GM19463 (cell line): ENCODE measurements around the gene ERGIC1.
A peak's percentile ranks its signal among the peaks of the same experiment; 100 is the strongest.

ENCODE experiments used
- ATAC-seq: cut with Tn5 transposase; IDR thresholded peaks from one replicate; pipeline ENCODE4 v1.9.1; 2021; ENCODE audit warnings: mild to moderate bottlenecking, moderate library complexity; ENCODE audit not compliant: unreplicated experiment

The ERGIC1 gene

GRCh38 chr5:172939611-172940267, 105.7 kb downstream of the ERGIC1 start:
- no peak for ATAC-seq

DNA sequence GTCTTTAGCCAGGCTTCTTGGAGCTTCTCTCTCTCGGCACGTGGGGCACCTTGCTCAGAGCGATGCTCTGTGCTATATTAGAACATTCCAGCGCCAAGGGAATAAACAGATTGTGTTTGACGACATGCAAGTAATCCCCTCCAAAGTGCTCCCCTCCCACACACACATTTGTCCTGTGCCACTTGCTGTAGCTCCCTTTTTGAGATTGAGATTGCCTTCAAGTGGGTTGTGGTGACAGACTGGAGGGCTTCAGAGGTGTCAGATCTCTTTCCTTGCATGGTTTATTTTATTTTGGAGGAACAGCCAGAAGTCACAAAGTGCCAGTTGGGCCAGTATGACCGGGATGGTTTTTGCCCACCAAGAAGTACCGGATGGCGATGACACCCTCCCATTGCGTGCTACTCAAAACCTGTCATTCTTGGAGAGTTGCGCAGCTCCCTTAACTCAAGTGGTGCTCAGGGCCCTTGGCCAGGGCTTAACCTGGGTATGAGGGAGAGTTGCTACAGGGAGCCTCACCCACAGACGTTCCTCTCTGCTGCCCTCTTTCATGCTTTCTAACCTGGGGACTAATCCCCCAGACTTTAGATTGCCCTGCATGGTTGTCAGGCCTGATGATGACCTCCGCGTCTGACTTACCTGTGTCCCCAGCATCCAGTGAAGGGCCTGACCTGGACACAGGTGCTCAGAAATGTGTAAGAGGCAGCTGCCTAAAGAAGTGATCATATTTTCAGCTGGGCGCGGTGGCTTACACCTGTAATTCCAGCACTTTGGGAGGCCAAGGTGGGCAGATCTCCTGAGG, 106.4 kb downstream of the ERGIC1 start:
- ATAC-seq: no peak

DNA sequence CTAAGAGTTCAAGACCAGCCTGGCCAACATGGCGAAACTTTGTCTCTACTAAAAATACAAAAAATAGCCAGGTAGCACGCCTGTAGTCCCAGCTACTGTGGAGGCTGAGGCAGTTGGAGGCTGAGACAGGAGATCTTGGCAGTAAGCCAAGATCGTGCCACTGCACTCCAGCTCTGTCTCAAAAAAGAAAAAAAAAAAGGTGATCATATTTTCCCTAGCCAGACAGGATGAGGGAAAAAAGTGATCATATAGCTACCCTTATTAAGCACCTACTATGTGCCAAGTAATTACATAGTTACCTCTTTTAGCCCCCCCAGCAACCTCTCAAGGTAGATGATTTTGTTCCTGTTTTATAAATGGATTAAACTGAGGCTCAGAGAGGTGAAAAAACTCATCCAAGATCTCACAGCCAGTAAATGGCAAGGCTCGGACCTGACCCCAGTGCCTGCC, 107.0 kb downstream of the ERGIC1 start:
- no peak for ATAC-seq

DNA sequence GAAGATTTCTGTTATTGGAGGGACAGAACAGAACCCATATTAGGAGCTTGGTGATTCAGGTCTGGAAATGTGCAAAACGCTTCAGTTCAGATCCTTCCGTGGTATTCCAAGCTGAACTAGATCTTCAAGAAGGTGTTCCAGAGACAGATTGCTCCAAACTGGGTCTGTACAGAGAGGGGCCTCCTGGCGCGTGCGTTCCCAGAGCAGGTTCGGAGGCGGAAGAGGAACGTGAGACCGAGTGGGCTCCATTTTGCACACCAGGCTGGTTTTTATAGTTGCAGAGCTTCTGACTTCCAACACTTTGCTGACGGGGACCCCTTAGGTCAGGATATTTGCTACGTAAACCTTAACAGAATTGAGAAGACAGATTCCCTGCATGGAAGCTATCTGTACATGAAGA, 108.5 kb downstream of the ERGIC1 start:
- no peak for ATAC-seq

GRCh38 chr5:172943283-172943841, 109.3 kb downstream of the ERGIC1 start:
- no peak for ATAC-seq

GRCh38 chr5:172943906-172944305, 109.9 kb downstream of the ERGIC1 start:
- no peak for ATAC-seq

DNA sequence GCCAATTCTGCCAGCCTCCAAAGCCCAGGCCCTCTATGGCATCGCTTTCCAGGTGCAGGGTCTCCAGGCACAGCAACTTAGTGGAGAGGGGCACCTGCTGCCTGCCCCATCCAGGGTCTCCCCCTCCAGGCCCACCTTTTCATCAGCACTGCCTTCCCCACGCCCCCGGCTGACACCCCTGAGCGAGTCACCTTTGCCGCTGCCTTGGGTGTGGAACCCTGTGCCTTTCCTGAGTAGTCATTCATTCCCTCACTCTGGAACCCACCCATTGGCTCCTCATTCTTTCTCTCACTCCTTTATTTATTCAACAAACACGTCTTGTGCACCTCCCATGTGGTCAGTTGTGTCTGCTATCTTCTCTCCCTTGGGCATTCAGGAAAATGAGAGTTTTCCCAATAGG, 110.7 kb downstream of the ERGIC1 start:
- ATAC-seq: no peak

- no peak for ATAC-seq
Observed at GRCh38 chr5:172945151-172945550, 111.1 kb downstream of the ERGIC1 start.

DNA sequence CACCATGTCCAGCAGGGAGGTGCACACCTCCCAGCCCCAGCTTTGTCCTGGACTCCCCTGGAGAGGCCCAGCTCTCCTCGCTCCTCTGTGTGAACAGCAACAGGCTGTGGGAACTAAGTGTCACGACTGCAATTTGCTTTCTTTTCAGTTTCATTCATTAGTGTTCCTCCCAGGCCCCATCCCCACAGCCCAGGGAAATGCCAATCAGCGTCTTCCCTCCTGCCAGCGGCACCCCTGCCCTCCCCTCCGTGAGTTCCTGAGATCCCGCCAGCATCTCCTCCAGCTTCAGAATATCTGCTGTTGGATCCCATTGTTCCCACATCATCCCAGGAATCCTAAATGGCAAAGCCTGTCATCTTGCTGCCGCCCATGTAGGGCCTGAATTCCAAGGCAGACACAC, 112.1 kb downstream of the ERGIC1 start:
- ATAC-seq: no peak

- no peak for ATAC-seq
Observed at GRCh38 chr5:172949426-172949825, 115.4 kb downstream of the ERGIC1 start.

DNA sequence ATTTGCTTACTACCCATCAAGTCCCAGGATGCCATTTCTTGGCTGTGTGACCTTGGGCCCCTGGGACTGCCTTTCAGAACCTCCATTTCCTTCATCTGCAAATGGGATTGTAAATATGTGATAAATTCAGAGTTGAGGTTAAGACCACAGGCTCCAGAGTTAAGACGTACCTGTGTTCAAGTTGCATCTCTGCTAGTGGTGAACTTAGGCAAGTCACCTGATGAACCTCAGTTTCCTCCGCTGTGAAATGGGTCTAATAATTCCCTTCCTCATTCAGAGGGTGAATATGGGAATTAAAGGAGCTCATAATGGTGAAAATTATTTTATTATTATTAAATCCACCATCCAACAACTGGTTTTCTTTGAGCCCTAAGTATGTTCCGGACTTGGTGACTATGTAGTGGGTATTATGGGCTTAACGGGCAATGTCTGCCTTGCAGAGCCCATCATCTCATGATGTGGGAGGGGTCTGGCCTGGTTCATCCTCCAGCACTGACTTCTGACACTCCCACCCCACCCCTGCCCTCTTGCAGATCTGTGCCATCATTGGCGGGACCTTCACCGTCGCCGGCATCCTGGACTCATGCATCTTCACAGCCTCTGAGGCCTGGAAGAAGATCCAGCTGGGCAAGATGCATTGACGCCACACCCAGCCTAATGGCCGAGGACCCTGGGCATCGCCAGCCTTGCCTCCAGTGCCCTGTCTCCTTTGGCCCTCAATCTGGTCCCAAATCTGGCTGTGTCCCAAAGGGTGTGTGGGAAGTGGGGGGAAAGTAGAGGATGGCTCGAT, 116.3 kb downstream of the ERGIC1 start:
- ATAC-seq: no peak

DNA sequence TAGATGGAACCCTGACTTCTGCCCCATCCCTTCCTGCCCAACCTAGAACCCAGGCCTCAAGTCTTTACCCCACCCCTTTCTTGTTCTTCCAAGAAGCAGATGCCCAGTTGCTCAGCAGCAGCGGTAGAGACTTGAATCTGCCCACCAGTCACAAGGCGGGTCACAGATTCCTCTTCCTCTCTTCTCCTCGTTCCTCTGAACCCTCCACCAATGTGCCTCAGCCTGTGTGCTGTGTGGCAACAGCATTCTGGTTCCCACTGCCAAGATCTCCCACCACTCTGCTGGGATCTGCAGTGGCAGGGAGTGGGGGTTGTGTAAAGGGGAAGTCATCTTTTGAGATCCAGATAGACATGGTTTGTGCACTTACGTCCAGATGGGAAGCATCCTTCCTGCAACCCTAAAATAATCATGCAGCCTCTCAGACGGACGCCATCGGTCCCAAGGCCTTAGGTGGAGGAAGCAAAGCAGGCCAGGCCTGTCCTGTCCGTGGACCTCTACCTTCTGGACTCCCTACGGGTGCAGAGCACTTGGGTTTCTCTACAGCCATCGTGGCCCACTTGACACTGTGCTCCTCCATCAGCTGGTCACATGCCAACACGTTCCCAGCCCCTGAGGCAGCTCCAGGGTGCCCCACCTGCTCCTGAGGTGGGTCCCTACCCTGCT, 117.5 kb downstream of the ERGIC1 start:
- ATAC-seq: no peak

GRCh38 chr5:172952034-172952511, 118.0 kb downstream of the ERGIC1 start:
- ATAC-seq: no peak

DNA sequence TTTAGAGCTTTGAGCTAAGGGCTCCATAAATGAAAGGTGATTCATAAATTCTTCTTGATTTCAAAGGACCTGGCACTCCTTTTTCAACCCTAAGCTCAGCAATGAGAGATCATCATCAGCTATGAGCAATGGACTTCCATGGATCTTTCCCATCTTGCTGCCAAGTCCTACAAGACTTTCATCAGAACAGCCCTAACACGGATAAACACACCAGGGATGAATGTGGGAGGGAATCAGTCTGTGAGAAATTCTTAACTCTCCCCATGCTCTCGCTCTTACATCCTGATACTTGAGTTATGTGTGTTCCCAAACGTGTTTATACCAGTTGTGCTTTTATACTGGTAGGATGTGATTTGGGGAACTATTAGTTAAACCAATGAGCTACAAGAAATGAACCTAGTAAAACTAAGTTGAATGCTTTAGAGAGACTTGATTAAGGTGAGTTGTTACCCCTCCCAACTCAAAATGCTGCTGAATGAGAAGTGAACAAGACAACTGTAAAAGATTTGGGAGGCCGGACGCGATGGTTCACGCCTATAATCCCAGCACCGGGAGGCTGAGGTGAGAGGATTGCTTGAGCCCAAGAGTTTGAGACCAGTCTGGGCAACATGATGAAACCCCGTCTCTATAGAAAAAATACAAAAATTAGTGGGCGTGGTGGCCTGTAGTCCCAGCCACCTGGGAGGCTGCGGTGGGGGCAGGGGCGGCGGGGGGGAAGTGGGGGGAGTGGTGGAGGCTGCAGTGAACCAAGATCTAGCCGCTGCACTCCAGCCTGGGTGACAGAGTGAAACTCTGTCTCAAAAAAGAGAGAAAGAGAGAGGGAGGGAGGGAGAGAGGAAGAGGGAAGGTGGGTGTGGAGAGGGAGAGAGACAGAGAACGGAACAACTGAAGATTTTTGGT, 120.0 kb downstream of the ERGIC1 start:
- no peak for ATAC-seq

DNA sequence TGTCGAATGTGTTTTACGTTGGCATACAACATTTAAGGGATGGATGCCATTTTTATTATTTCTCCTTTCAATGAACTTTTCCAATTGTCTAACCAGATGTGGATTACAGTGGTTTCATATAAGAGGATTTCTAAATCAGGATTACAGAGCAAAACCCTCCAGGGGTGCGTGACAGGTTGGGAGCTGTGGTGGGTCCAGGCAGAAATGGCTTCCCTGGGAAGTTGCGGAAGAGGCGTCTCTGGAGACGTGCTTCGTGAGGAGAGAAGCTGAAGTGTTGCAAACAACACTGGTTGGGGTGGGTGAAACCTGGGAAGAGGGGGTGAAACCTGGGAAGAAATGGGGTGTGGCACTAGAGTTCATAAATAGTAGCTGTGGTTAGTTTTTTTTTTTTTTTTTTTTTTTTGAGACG, 120.7 kb downstream of the ERGIC1 start:
- ATAC-seq: no peak

DNA sequence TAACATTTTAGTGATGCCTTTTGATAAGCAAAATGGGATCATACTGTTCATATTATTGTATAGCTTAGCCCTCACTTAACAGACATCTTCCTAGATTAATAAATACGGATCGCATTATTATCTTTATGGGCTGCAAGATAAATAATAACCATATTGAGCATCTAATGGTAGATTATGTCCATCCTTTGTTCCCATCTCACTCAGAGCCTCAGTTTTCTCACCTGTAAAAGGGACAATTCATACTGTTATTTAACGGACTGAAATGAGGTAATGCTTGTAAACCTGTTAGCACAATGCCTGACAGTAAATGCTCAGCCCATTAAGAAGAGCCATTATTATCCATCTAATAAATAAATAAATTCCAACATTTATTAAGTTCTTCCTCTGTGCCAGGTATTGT, 122.2 kb downstream of the ERGIC1 start:
- no peak for ATAC-seq

GRCh38 chr5:172956936-172957335, 122.9 kb downstream of the ERGIC1 start:
- ATAC-seq: no peak

DNA sequence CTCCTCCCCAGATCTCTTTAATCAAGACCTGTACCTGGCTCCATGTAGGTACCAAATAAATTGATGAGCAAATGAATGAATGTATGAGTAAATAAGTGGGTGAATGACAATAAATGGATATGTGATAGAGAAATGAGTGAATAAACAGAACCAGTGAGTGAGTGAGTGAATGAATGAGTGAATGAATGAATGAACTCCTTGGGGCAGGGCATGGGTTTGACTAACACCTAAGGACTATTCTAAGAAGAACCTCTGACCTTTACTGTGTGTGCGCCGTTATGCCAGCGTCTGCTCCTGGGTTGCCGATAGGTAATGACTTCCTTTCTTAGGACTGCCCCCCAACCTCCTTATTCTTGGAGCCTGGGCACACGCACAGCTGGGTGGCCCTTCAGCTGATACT, 123.4 kb downstream of the ERGIC1 start:
- no peak for ATAC-seq

DNA sequence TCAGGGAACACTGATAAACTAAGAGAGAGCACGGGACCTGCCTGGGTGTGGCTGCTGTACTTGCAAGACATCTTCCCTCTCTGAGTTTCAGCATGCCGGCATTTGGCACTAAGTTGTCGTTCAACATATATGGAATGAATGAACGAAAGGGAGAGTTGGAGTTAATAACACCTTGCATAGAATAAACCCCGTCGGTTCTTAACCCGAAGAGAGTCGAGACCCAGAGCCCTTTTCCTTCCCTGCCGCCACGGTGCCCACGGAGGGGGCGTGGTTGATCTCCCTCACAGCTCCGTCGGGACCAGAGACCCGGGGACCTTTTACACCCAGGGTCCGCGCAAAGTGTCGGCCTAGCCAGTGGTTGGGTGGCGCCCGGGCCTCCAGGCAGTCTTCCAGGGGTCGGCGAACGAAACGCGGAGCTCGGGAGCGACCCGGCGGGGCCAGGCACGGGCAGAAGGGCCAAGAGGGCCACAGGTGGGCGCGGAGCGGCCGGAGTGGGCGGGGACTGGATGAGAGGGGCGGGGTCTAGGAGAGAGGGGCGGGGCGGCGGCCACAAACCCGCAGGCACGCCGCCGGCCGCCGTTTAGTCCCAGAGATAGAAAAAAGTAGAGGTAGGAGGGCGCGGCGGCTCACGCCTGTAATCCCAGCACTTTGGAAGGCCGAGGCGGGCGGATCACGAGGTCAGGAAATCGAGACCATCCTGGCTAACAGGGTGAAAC, 124.4 kb downstream of the ERGIC1 start:
- ATAC-seq: peak; percentile 66
